ENCODE measurements around the gene DDX11.
"Not testable (repeated sequence)": the region's sequence is repeated elsewhere in the genome, so short reads cannot be mapped to it uniquely, and the experiment has no call there.

- TF ChIP-seq CTCF (conservative IDR thresholded peaks at IDR 0.05); EZH2 (IDR thresholded peaks at IDR 0.05; ENCODE audit: low read depth): not testable (repeated sequence)
These were observed 25.1 kb downstream of the DDX11 start for GRCh38 chr12:31098771-31099170.
